Measurements from ENCODE around the gene CRY2. TPM values are rescaled to one million over a fixed set of nuclear protein-coding genes. Genes with fewer than 3 reads are reported as not detected.
"Not testable (repeated sequence)": the region's sequence is repeated elsewhere in the genome, so short reads cannot be mapped to it uniquely, and the experiment has no call there.

CRY2 gene
- polyA plus RNA-seq, 1 of the 3 experiments (the other 2 are of a cell fraction) = 6.7 TPM

- Histone ChIP-seq H3K4me1 (ENCODE audit: control insufficient read depth in 1 of 2, insufficient read depth in 2 of 2, low read depth in 1 of 2, low read length in 1 of 2) (peaks cover 11 to 45% of the 10 kb centered on the region in 2 experiments; a peak in 2 of 4 replicates), H3K79me2 (ENCODE audit: insufficient read depth) (no peaks in the 10 kb centered on the region), H3K36me3 (replicated peaks in 1 of 2; ENCODE audit: control insufficient read depth in 1 of 2, insufficient read depth in 2 of 2, low read length in 1 of 2) (peaks cover 0 to 20% of the 10 kb centered on the region in 2 experiments), H2AFZ (ENCODE audit: low read depth) (no peak overlapping the region), H4K20me1 (ENCODE audit: insufficient read depth) (peaks cover 9% of the 10 kb centered on the region; the same call in 1 of the 2 replicates), H3K4me3 (ENCODE audit: low read depth in 2 of 2, low read length in 1 of 2) (peak overlapping the region; percentile 52 to 93), H3K9ac (peak overlapping the region; percentile 78; the same call in 1 of the 2 replicates), H3K9me2 (no peaks in the 10 kb centered on the region), H3K4me2 (peak overlapping the region; percentile 99), H3K9me3 (no peaks in the 10 kb centered on the region), H3F3A (replicated peaks; ENCODE audit: insufficient read depth) (no peaks in the 10 kb centered on the region), H3K27me3 (ENCODE audit: insufficient read depth) (no peaks in the 10 kb centered on the region), H3K27ac (ENCODE audit: low read depth in 2 of 2, low read length in 1 of 2) (peak overlapping the region; percentile 76 to 89)
- ChIA-PET POLR2A (interaction anchor here (0.8 to 1.2 kb wide), 4 partner anchors 8 to 18 kb away, joined by 3 to 4 read pairs (median 3); partner anchors contain the start of gene PEX16), CTCF (interaction anchor here (0.6 to 4.0 kb wide), 5 partner anchors 9 to 107 kb away, joined by 3 to 31 read pairs (median 4); no protein-coding TSS in a partner anchor)
- WGBS (ENCODE audit: low lambda C conversion rate) = 10% methylated on average over 9 of the region's 62 CpGs
- TF ChIP-seq MXI1 (IDR thresholded peaks at IDR 0.05; ENCODE audit: low read depth, low read length) (peak; percentile 64), EP300 (IDR thresholded peaks at IDR 0.05; ENCODE audit: borderline replicate concordance in 1 of 2, low read depth in 1 of 2, low read length in 1 of 2) (peak in 1 of 2 experiments; percentile 45; a peak in 1 of 4 replicates), CHD2 (IDR thresholded peaks at IDR 0.05; ENCODE audit: low read length, partially characterized antibody) (peak; percentile 12), SMC3 (IDR thresholded peaks at IDR 0.05; ENCODE audit: low read depth, low read length) (no peak), CTCF (IDR thresholded peaks at IDR 0.05) (no peak), ZBTB33 (IDR thresholded peaks at IDR 0.05; ENCODE audit: borderline replicate concordance, low read depth) (no peak), RFX5 (IDR thresholded peaks at IDR 0.05; ENCODE audit: low read length) (0 out of 2 replicates have a peak, but pooled peaks have one; percentile 25), REST (IDR thresholded peaks at IDR 0.05; ENCODE audit: low read depth, low read length) (peak; percentile 98), MAX (IDR thresholded peaks at IDR 0.05; ENCODE audit: low read depth) (peak; percentile 4; the same call in 1 of the 2 replicates)
- peak; percentile 97 for DNase-seq
Observed at GRCh38 chr11:45899448-45900174, 52.3 kb downstream of the CRY2 start.

- H3K9me2 ChIP-seq; H2AFZ ChIP-seq (ENCODE audit: low read depth); H3K9me3 ChIP-seq; H3F3A ChIP-seq (replicated peaks; ENCODE audit: insufficient read depth); POLR2A ChIA-PET; H3K27me3 ChIP-seq (ENCODE audit: insufficient read depth); H4K20me1 ChIP-seq (ENCODE audit: insufficient read depth); H3K79me2 ChIP-seq (ENCODE audit: insufficient read depth): not testable (repeated sequence)
- Histone ChIP-seq H3K4me2 (peak overlapping the region; percentile 99), H3K36me3 (replicated peaks in 1 of 2; ENCODE audit: control insufficient read depth in 1 of 2, insufficient read depth in 2 of 2, low read length in 1 of 2) (peaks cover 0 to 23% of the 10 kb centered on the region in 2 experiments), H3K4me1 (ENCODE audit: control insufficient read depth in 1 of 2, insufficient read depth in 2 of 2, low read depth in 1 of 2, low read length in 1 of 2) (peaks cover 11 to 42% of the 10 kb centered on the region in 2 experiments; a peak in 2 of 4 replicates), H3K4me3 (ENCODE audit: low read depth in 2 of 2, low read length in 1 of 2) (peak overlapping the region; percentile 52 to 93), H3K27ac (ENCODE audit: low read depth in 2 of 2, low read length in 1 of 2) (peak overlapping the region in 1 of 2 experiments; percentile 76; a peak in 1 of 4 replicates), H3K9ac (peak overlapping the region; percentile 78)
- CTCF ChIA-PET = interaction anchor here (1.1 to 2.8 kb wide), 2 partner anchors 19 to 28 kb away, joined by 3 to 17 read pairs; no protein-coding TSS in a partner anchor
- 15% methylated on average over 22 of the region's 59 CpGs for WGBS (ENCODE audit: low lambda C conversion rate)
- DNase-seq = peak; percentile 72
Observed at GRCh38 chr11:45900175-45900800, 53.0 kb downstream of the CRY2 start.
